ENCODE data around the gene SNX24. TPM values are rescaled to one million over a fixed set of nuclear protein-coding genes. Genes with fewer than 3 reads are reported as not detected.

SNX24 gene
- total RNA-seq, 1 experiment from 2014 or later: 10.8 TPM

DNA sequence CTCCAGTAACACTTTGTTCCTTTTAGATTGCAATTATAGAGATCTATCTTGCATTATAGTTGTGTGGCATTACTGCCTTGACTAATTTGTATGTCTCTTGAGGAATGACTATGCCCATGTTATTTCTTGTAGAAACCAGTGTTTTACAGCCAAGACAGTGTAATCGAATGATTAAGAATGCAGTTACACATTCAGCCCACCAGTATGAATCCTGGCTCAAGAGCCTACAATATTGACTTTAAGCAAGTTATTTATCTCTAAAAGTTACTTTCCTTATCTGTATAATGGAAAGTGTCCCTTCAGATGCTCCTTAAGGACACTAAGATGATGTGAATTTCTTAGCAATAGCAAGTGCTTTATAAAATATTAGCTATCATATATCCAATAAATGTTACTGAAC, 9.7 kb upstream of the SNX24 start:
- CTCF ChIA-PET: no interaction called here
- intact Hi-C loops (cut with micrococcal nuclease): no loop called here
- Histone ChIP-seq H2AFZ (ENCODE audit: low read depth, low read length, poor library complexity, severe bottlenecking) (no peak overlapping the region), H3K9ac (ENCODE audit: low read length) (no peak overlapping the region), H3K36me3 (ENCODE audit: control insufficient read depth in 1 of 2, insufficient read depth in 2 of 2, low read length in 2 of 2) (no peaks in the 10 kb centered on the region), H3K4me2 (ENCODE audit: low read length) (no peak overlapping the region), H3K79me2 (ENCODE audit: insufficient read depth, low read length) (no peaks in the 10 kb centered on the region), H3K27ac (ENCODE audit: low read depth, low read length) (no peak overlapping the region), H3K9me3 (ENCODE audit: control insufficient read depth in 1 of 2, insufficient read depth in 1 of 2, low read depth in 1 of 2, low read length in 2 of 2) (no peaks in the 10 kb centered on the region), H3K4me1 (ENCODE audit: control insufficient read depth in 1 of 2, insufficient read depth in 2 of 2, low read length in 2 of 2) (no peaks in the 10 kb centered on the region), H3K27me3 (ENCODE audit: insufficient read depth, low read length) (no peaks in the 10 kb centered on the region), H3K4me3 (replicated peaks in 1 of 2; ENCODE audit: low read depth in 1 of 2, low read length in 2 of 2) (no peak overlapping the region), H4K20me1 (ENCODE audit: insufficient read depth) (no peaks in the 10 kb centered on the region), H3K9me2 (ENCODE audit: insufficient read depth) (no peaks in the 10 kb centered on the region)
- RAD21 ChIA-PET (ENCODE audit: low non-redundant PET in 1 of 2, low total read pairs in 2 of 2, uncharacterized antibody in 2 of 2, unreplicated experiment in 2 of 2): no interaction called here
- no TSS peak for BruUV-seq (replicated peaks)
- TF ChIP-seq TCF7L2 (IDR thresholded peaks at IDR 0.05; ENCODE audit: borderline replicate concordance, extremely low read depth, insufficient read depth, insufficient read length) (no peak), SIN3A (IDR thresholded peaks at IDR 0.05; ENCODE audit: low read depth) (no peak), EZH2 (IDR thresholded peaks at IDR 0.05) (no peak)
- TF ChIP-seq, protein P1, sequence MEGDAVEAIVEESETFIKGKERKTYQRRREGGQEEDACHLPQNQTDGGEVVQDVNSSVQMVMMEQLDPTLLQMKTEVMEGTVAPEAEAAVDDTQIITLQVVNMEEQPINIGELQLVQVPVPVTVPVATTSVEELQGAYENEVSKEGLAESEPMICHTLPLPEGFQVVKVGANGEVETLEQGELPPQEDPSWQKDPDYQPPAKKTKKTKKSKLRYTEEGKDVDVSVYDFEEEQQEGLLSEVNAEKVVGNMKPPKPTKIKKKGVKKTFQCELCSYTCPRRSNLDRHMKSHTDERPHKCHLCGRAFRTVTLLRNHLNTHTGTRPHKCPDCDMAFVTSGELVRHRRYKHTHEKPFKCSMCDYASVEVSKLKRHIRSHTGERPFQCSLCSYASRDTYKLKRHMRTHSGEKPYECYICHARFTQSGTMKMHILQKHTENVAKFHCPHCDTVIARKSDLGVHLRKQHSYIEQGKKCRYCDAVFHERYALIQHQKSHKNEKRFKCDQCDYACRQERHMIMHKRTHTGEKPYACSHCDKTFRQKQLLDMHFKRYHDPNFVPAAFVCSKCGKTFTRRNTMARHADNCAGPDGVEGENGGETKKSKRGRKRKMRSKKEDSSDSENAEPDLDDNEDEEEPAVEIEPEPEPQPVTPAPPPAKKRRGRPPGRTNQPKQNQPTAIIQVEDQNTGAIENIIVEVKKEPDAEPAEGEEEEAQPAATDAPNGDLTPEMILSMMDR (IDR thresholded peaks at IDR 0.05 in 2 of 3, conservative IDR thresholded peaks at IDR 0.05 in 1 of 3; ENCODE audit: borderline replicate concordance in 1 of 3, insufficient read depth in 1 of 3, low read depth in 2 of 3, low read length in 2 of 3): peak in 1 of 3 experiments; percentile 22; a peak in 1 of 6 replicates
- no peak for DNase-seq (ENCODE audit: low read depth, low spot score)
- ATAC-seq: no peak
- POLR2A ChIA-PET: no interaction called here

DNA sequence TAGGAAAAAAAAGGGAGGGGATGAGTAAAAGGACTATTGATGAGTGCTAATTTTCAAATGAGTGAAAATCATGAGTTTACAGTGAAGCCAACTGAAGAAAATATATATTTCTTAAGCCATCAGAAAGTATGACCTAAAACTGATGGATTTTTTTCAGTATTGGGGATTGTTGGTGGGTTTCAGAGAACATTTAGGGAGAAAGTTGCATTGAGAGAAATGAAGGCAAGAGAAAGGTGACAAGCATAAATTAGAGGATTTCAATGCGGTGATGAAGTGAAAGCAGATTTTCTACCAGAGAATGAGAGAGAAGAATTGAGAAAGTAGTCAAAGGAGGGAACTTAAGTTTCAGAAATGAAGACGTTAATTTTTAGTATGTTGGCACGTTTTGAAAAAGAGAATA, 8.5 kb upstream of the SNX24 start:
- ChIA-PET CTCF (no interaction called here), RAD21 (ENCODE audit: low non-redundant PET in 1 of 2, low total read pairs in 2 of 2, uncharacterized antibody in 2 of 2, unreplicated experiment in 2 of 2) (no interaction called here), POLR2A (no interaction called here)
- Histone ChIP-seq H3K4me2 (ENCODE audit: low read length) (no peak overlapping the region), H3K79me2 (ENCODE audit: insufficient read depth, low read length) (no peaks in the 10 kb centered on the region), H3K9ac (ENCODE audit: low read length) (no peak overlapping the region), H4K20me1 (ENCODE audit: insufficient read depth) (no peaks in the 10 kb centered on the region), H3K9me3 (ENCODE audit: control insufficient read depth in 1 of 2, insufficient read depth in 1 of 2, low read depth in 1 of 2, low read length in 2 of 2) (no peaks in the 10 kb centered on the region), H3K4me1 (ENCODE audit: control insufficient read depth in 1 of 2, insufficient read depth in 2 of 2, low read length in 2 of 2) (no peaks in the 10 kb centered on the region), H3K27me3 (ENCODE audit: insufficient read depth, low read length) (no peaks in the 10 kb centered on the region), H2AFZ (ENCODE audit: low read depth, low read length, poor library complexity, severe bottlenecking) (no peak overlapping the region), H3K36me3 (ENCODE audit: control insufficient read depth in 1 of 2, insufficient read depth in 2 of 2, low read length in 2 of 2) (no peaks in the 10 kb centered on the region), H3K27ac (ENCODE audit: low read depth, low read length) (no peak overlapping the region), H3K9me2 (ENCODE audit: insufficient read depth) (no peaks in the 10 kb centered on the region), H3K4me3 (replicated peaks in 1 of 2; ENCODE audit: low read depth in 1 of 2, low read length in 2 of 2) (no peak overlapping the region)
- intact Hi-C loops (cut with micrococcal nuclease): no loop called here
- TF ChIP-seq ELF1 (IDR thresholded peaks at IDR 0.05; ENCODE audit: borderline replicate concordance, low read depth) (no peak), EZH2 (IDR thresholded peaks at IDR 0.05) (no peak), ZFX (IDR thresholded peaks at IDR 0.05) (no peak), POLR2AphosphoS5 (IDR thresholded peaks at IDR 0.05; ENCODE audit: low read depth, low read length) (no peak)
- no TSS peak for BruUV-seq (replicated peaks)
- ATAC-seq (no peak), DNase-seq (ENCODE audit: low read depth, low spot score) (no peak)
